Measurements from ENCODE around the gene AKR1E2.

- TF ChIP-seq CTCF (tag by site-specific recombination; IDR thresholded peaks at IDR 0.05) (peak; percentile 93), ZNF23 (tag by site-specific recombination; IDR thresholded peaks at IDR 0.05; ENCODE audit: borderline replicate concordance) (no peak), GLIS1 (tag by site-specific recombination; IDR thresholded peaks at IDR 0.05) (no peak), PRDM6 (tag by site-specific recombination; IDR thresholded peaks at IDR 0.05) (no peak), ZNF76 (tag by site-specific recombination; IDR thresholded peaks at IDR 0.05; ENCODE audit: borderline replicate concordance, low read depth) (no peak), ZNF311 (tag by site-specific recombination; IDR thresholded peaks at IDR 0.05; ENCODE audit: borderline replicate concordance) (no peak)
- TF ChIP-seq, protein P1, sequence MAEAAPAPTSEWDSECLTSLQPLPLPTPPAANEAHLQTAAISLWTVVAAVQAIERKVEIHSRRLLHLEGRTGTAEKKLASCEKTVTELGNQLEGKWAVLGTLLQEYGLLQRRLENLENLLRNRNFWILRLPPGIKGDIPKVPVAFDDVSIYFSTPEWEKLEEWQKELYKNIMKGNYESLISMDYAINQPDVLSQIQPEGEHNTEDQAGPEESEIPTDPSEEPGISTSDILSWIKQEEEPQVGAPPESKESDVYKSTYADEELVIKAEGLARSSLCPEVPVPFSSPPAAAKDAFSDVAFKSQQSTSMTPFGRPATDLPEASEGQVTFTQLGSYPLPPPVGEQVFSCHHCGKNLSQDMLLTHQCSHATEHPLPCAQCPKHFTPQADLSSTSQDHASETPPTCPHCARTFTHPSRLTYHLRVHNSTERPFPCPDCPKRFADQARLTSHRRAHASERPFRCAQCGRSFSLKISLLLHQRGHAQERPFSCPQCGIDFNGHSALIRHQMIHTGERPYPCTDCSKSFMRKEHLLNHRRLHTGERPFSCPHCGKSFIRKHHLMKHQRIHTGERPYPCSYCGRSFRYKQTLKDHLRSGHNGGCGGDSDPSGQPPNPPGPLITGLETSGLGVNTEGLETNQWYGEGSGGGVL (tag by site-specific recombination; IDR thresholded peaks at IDR 0.05): no peak
Observed at GRCh38 chr10:4849555-4850242, 23.7 kb downstream of the AKR1E2 start.

Measured in HEK293 (cell line).